Measurements from ENCODE around the gene RBMY1A1. TPM values are rescaled to one million over a fixed set of nuclear protein-coding genes. Genes with fewer than 3 reads are reported as not detected.
"Not testable (repeated sequence)": the region's sequence is repeated elsewhere in the genome, so short reads cannot be mapped to it uniquely, and the experiment has no call there.

Gene RBMY1A1
- not detected for total RNA-seq

- not testable (repeated sequence) for H3K27me3 Mint-ChIP-seq (ENCODE audit: low read depth); H3K4me3 Mint-ChIP-seq; H3K9me3 Mint-ChIP-seq; DNase-seq; H3K4me1 Mint-ChIP-seq (ENCODE audit: low read depth); ATAC-seq; H3K36me3 Mint-ChIP-seq (ENCODE audit: insufficient read depth)
These were observed at the start of gene RBMY1A1 for GRCh38 chrY:21534579-21534978. RBMY1A1 (plus strand) TSS chrY:21534879; CDS start chrY:21536892, 2,013 bp downstream.

- not testable (repeated sequence) for H3K4me1 Mint-ChIP-seq (ENCODE audit: low read depth); H3K27me3 Mint-ChIP-seq (ENCODE audit: low read depth); H3K9me3 Mint-ChIP-seq; H3K36me3 Mint-ChIP-seq (ENCODE audit: insufficient read depth); ATAC-seq; DNase-seq; H3K4me3 Mint-ChIP-seq
These were observed 23.6 kb upstream of the RBMY1A1 start, which contains the start of gene RBMY1B for GRCh38 chrY:21511038-21511437. RBMY1B (plus strand) TSS chrY:21511338; CDS start chrY:21513351, 2,013 bp downstream.

- H3K27me3 Mint-ChIP-seq (ENCODE audit: low read depth); H3K9me3 Mint-ChIP-seq; H3K4me1 Mint-ChIP-seq (ENCODE audit: low read depth); H3K36me3 Mint-ChIP-seq (ENCODE audit: insufficient read depth); H3K4me3 Mint-ChIP-seq; DNase-seq: not testable (repeated sequence)
- ATAC-seq: peak in 1 of 2 donors; percentile 66
These were observed 24.8 kb downstream of the RBMY1A1 start for GRCh38 chrY:21559316-21559984.

GRCh38 chrY:21585449-21585848, 50.8 kb downstream of the RBMY1A1 start:
- Mint-ChIP-seq H3K4me3 (no peak overlapping the region), H3K4me1 (ENCODE audit: low read depth) (no peaks in the 10 kb centered on the region), H3K9me3 (no peaks in the 10 kb centered on the region), H3K27me3 (ENCODE audit: low read depth) (no peaks in the 10 kb centered on the region), H3K36me3 (ENCODE audit: insufficient read depth) (no peaks in the 10 kb centered on the region)
- no peak for DNase-seq
- ATAC-seq: no peak

- H3K36me3 Mint-ChIP-seq (ENCODE audit: insufficient read depth); H3K4me1 Mint-ChIP-seq (ENCODE audit: low read depth); H3K4me3 Mint-ChIP-seq; H3K9me3 Mint-ChIP-seq; ATAC-seq; H3K27me3 Mint-ChIP-seq (ENCODE audit: low read depth); DNase-seq: not testable (repeated sequence)
These were observed 51.8 kb downstream of the RBMY1A1 start for GRCh38 chrY:21586454-21586853.

- Mint-ChIP-seq H3K4me1 (ENCODE audit: low read depth) (no peaks in the 10 kb centered on the region), H3K4me3 (no peak overlapping the region), H3K27me3 (ENCODE audit: low read depth) (no peaks in the 10 kb centered on the region), H3K36me3 (ENCODE audit: insufficient read depth) (no peaks in the 10 kb centered on the region), H3K9me3 (no peaks in the 10 kb centered on the region)
- ATAC-seq (no peak), DNase-seq (no peak)
These were observed 57.4 kb downstream of the RBMY1A1 start for GRCh38 chrY:21592059-21592458.

- DNase-seq; H3K27me3 Mint-ChIP-seq (ENCODE audit: low read depth); H3K36me3 Mint-ChIP-seq (ENCODE audit: insufficient read depth); ATAC-seq; H3K9me3 Mint-ChIP-seq; H3K4me1 Mint-ChIP-seq (ENCODE audit: low read depth); H3K4me3 Mint-ChIP-seq: not testable (repeated sequence)
These were observed 61.6 kb downstream of the RBMY1A1 start for GRCh38 chrY:21596287-21596686.

Other genes starting within 250 kb of the RBMY1A1 start
- gene RBMY1B, start 23.5 kb upstream of the RBMY1A1 start, total RNA-seq: not detected

All from activated T-cell treated with anti-CD3 and anti-CD28 coated beads, Interleukin-2, amount 50 U/mL, for 4 hours (primary cell).